Stimulated activated CD4-positive, alpha-beta T cell treated with anti-CD3 and anti-CD28 coated beads, Interleukin-1b, Interleukin-23, amount 100 ng/mL, for 1 hour (primary cell): ENCODE data around the gene JAM3.

Source experiments
- DNase-seq, 2 donors: peaks; one replicate each; pipeline ENCODE4 v3.0.0-alpha.2; 2020; ENCODE audit warnings: low read depth in 2 of 2

Gene JAM3

GRCh38 chr11:134039726-134040385 lies 29.0 kb upstream of the JAM3 start:
- no peak for DNase-seq

GRCh38 chr11:134040386-134041302 lies 28.2 kb upstream of the JAM3 start:
- no peak for DNase-seq

- no peak for DNase-seq
Measured at GRCh38 chr11:134041349-134041748, 27.5 kb upstream of the JAM3 start.

GRCh38 chr11:134041791-134042696 lies 26.8 kb upstream of the JAM3 start:
- DNase-seq = no peak

- no peak for DNase-seq
Measured at GRCh38 chr11:134043821-134044420, 25.0 kb upstream of the JAM3 start.

GRCh38 chr11:134044514-134045284 lies 24.2 kb upstream of the JAM3 start:
- no peak for DNase-seq

- DNase-seq = no peak
Measured at GRCh38 chr11:134045799-134046635, 22.9 kb upstream of the JAM3 start.

GRCh38 chr11:134046681-134047449 lies 22.0 kb upstream of the JAM3 start:
- DNase-seq = no peak

- DNase-seq = no peak
Measured at GRCh38 chr11:134047586-134047999, 21.3 kb upstream of the JAM3 start.

- DNase-seq = no peak
Measured at GRCh38 chr11:134048028-134048427, 20.8 kb upstream of the JAM3 start.

- no peak for DNase-seq
Measured at GRCh38 chr11:134049303-134049702, 19.6 kb upstream of the JAM3 start.

- DNase-seq = peak; percentile 42 to 48
Measured at GRCh38 chr11:134050541-134051383, 18.1 kb upstream of the JAM3 start.

GRCh38 chr11:134052395-134052987 lies 16.4 kb upstream of the JAM3 start:
- no peak for DNase-seq

- DNase-seq = no peak
Measured at GRCh38 chr11:134052988-134053945, 15.6 kb upstream of the JAM3 start.

- DNase-seq = no peak
Measured at GRCh38 chr11:134055029-134055428, 13.8 kb upstream of the JAM3 start.

GRCh38 chr11:134060316-134060715 lies 8.6 kb upstream of the JAM3 start:
- no peak for DNase-seq
